Neural crest cell (in vitro differentiated cells): Measurements from ENCODE around the gene LRRC9. TPM values are rescaled to one million over a fixed set of nuclear protein-coding genes. Genes with fewer than 3 reads are reported as not detected.
A peak's percentile ranks its signal among the peaks of the same experiment; 100 is the strongest.

Experiments
- DNase-seq: peaks from one replicate; pipeline ENCODE4 v3.0.0; 2021; ENCODE audit warnings: low read depth, mixed read lengths, low spot score
- H3K27ac Mint-ChIP-seq: one replicate; pipeline ENCODE4 v1.8.0; 2021; ENCODE audit warnings: mild to moderate bottlenecking, mixed read lengths; ENCODE audit not compliant: unreplicated experiment
- H3K27me3 Mint-ChIP-seq: 2 replicates; pipeline ENCODE4 v1.8.0; 2021; ENCODE audit warnings: low read depth, mild to moderate bottlenecking, mixed read lengths
- H3K36me3 Mint-ChIP-seq: 2 replicates; pipeline ENCODE4 v1.8.0; 2021; ENCODE audit warnings: low read depth, mild to moderate bottlenecking, mixed read lengths
- H3K4me1 Mint-ChIP-seq: 2 replicates; pipeline ENCODE4 v1.8.0; 2021; ENCODE audit warnings: mixed read lengths
- H3K4me3 Mint-ChIP-seq: one replicate; pipeline ENCODE4 v1.8.0; 2021; ENCODE audit warnings: mild to moderate bottlenecking, mixed read lengths
- H3K9me3 Mint-ChIP-seq: 2 replicates; pipeline ENCODE4 v1.8.0; 2021; ENCODE audit warnings: mixed read lengths
- CTCF ChIP-seq: fragments of 200-600 bp; sonication (generic); conservative IDR thresholded peaks from 2 replicates; pipeline ENCODE4 v1.5.0; 2021; ENCODE audit warnings: antibody characterized with exemption, mild to moderate bottlenecking
- total RNA-seq: library from RNA; stranded (reverse); gene quantifications from 2 replicates; pipeline ENCODE4 v1.2.1, GENCODE V29; 2021

Gene LRRC9
- total RNA-seq, 1 donor from 2014 or later: 1.0 TPM

GRCh38 chr14:60064491-60065072, 144.6 kb downstream of the LRRC9 start:
- no peak for DNase-seq
- no peaks in the 10 kb centered on the region for H3K36me3 Mint-ChIP-seq
- H3K4me1 Mint-ChIP-seq: peaks cover 10% of the 10 kb centered on the region
- no peaks in the 10 kb centered on the region for H3K27me3 Mint-ChIP-seq
- H3K27ac Mint-ChIP-seq: no peak overlapping the region
- H3K4me3 Mint-ChIP-seq: no peak overlapping the region
- TF ChIP-seq CTCF: peak; percentile 70
- no peaks in the 10 kb centered on the region for H3K9me3 Mint-ChIP-seq

GRCh38 chr14:60067882-60068281, 147.9 kb downstream of the LRRC9 start:
- no peak for DNase-seq
- Mint-ChIP-seq H3K27me3 (no peaks in the 10 kb centered on the region), H3K4me1 (peaks cover 10% of the 10 kb centered on the region), H3K36me3 (no peaks in the 10 kb centered on the region), H3K4me3 (no peak overlapping the region), H3K9me3 (no peaks in the 10 kb centered on the region), H3K27ac (no peak overlapping the region)
- TF ChIP-seq CTCF: no peak

GRCh38 chr14:60079723-60080122, 159.8 kb downstream of the LRRC9 start:
- H3K36me3 Mint-ChIP-seq: peaks cover 4% of the 10 kb centered on the region
- peak; percentile 42 for TF ChIP-seq CTCF

GRCh38 chr14:60085085-60085484, 165.1 kb downstream of the LRRC9 start:
- no peak for TF ChIP-seq CTCF
- H3K27me3 Mint-ChIP-seq: no peaks in the 10 kb centered on the region
- H3K9me3 Mint-ChIP-seq: no peaks in the 10 kb centered on the region
- no peak for DNase-seq
- no peak overlapping the region for H3K4me3 Mint-ChIP-seq
- H3K4me1 Mint-ChIP-seq: no peaks in the 10 kb centered on the region
- H3K36me3 Mint-ChIP-seq: no peaks in the 10 kb centered on the region
- no peak overlapping the region for H3K27ac Mint-ChIP-seq

More at GRCh38 chr14:60079723-60080122, 159.8 kb downstream of the LRRC9 start:
- Mint-ChIP-seq H3K9me3 (peaks cover 6% of the 10 kb centered on the region), H3K27me3 (no peaks in the 10 kb centered on the region), H3K4me3 (no peak overlapping the region), H3K4me1 (peaks cover 6% of the 10 kb centered on the region), H3K27ac (no peak overlapping the region)
- no peak for DNase-seq

GRCh38 chr14:60085693-60086092, 165.7 kb downstream of the LRRC9 start:
- Mint-ChIP-seq H3K9me3 (no peaks in the 10 kb centered on the region), H3K27me3 (no peaks in the 10 kb centered on the region), H3K4me3 (no peak overlapping the region), H3K27ac (no peak overlapping the region), H3K36me3 (no peaks in the 10 kb centered on the region), H3K4me1 (peaks cover 2% of the 10 kb centered on the region)
- TF ChIP-seq CTCF: no peak
- no peak for DNase-seq

GRCh38 chr14:60087668-60088067, 167.7 kb downstream of the LRRC9 start:
- H3K27me3 Mint-ChIP-seq: no peaks in the 10 kb centered on the region
- no peak for DNase-seq
- peak overlapping the region; percentile 31 for H3K4me3 Mint-ChIP-seq
- no peaks in the 10 kb centered on the region for H3K36me3 Mint-ChIP-seq
- H3K9me3 Mint-ChIP-seq: no peaks in the 10 kb centered on the region
- no peak for TF ChIP-seq CTCF
- no peak overlapping the region for H3K27ac Mint-ChIP-seq
- peaks cover 17% of the 10 kb centered on the region for H3K4me1 Mint-ChIP-seq
